ENCODE data around the gene SSU72.
"Not testable (repeated sequence)": the region's sequence is repeated elsewhere in the genome, so short reads cannot be mapped to it uniquely, and the experiment has no call there.

DNA sequence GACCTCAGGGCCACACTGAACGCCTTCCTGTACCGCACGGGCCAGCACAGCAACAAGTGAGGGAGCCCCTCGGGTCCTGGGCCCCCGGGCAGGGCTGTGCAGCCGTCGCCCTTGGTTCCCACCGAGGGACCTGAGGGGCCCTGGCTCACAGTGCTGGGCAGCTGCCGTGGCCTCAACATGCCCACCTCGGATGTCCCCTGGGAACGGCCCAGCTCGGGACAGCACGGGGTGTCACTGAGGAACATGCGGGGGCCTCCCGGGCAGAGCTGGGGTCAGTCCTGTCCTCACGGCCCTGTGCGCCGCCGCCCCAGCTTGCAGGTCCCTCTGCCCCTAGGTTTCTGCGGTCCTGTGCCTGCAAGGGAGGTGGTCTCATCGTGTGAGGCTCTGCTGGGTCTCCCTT is 48.2 kb downstream of the SSU72 start:
- TF ChIP-seq, protein P1, sequence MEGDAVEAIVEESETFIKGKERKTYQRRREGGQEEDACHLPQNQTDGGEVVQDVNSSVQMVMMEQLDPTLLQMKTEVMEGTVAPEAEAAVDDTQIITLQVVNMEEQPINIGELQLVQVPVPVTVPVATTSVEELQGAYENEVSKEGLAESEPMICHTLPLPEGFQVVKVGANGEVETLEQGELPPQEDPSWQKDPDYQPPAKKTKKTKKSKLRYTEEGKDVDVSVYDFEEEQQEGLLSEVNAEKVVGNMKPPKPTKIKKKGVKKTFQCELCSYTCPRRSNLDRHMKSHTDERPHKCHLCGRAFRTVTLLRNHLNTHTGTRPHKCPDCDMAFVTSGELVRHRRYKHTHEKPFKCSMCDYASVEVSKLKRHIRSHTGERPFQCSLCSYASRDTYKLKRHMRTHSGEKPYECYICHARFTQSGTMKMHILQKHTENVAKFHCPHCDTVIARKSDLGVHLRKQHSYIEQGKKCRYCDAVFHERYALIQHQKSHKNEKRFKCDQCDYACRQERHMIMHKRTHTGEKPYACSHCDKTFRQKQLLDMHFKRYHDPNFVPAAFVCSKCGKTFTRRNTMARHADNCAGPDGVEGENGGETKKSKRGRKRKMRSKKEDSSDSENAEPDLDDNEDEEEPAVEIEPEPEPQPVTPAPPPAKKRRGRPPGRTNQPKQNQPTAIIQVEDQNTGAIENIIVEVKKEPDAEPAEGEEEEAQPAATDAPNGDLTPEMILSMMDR (IDR thresholded peaks at IDR 0.05; ENCODE audit: insufficient read depth, low read length, poor library complexity, severe bottlenecking), result not testable (repeated sequence)
- TF ChIP-seq EZH2phosphoT487 (conservative IDR thresholded peaks at IDR 0.05; ENCODE audit: low read length), result not testable (repeated sequence)
